ENCODE data around the gene HPN. TPM values are rescaled to one million over a fixed set of nuclear protein-coding genes. Genes with fewer than 3 reads are reported as not detected.

Gene HPN
- total and polyA plus RNA-seq, 5 experiments from 2014 or later: 0.16 TPM; not detected in 3

DNA sequence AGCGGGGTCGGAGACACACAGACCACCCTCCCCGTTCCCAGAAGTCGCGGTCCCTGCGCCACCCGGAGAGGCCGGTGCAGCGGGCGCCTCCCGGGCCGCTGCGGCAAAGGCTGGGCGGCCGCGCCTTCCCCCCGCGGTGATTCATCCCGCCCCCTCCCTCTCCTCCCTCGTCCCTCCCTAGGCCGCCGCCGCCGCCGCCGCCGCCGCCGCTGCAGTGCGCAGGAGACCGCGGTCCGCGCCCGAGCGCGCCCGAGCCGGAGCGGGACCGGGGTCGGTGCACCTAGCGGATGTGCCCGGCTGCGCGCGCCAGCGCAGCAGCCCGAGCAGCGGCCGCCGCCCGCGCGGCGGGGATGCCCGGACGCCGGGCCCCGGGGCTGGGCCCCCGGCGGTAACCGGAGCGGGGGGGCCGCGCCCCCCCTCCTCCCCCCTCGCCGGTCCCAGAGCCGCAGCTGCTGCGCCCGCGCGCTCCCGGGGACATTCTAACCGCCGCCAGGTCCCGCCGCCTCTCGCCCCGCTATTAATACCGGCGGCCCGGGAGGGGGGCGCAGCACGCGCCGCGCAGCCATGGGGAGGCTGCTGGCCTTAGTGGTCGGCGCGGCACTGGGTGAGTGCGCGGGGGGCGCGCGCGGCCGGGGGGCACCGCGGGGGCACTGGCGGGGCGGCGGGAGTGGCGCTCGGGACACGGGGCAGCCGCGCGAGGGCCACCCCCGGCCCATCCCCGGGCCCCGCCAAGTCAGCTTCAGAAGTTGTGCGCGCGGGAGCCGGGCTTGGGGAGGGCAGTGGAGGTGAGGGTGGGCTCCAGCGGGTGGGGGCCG is 11.1 kb upstream of the HPN start, which contains the start of gene SCN1B:
SCN1B (plus strand) TSS at position 214 of the 815 bp plus-strand sequence; CDS start at position 565, 351 bp downstream.
- no peaks in the 10 kb centered on the region for H3K9me3 Mint-ChIP-seq
- ATAC-seq (peak; percentile 71 to 85), DNase-seq (peak in 8 of 10 donors; percentile 20 to 49 (median 38))
- H3K4me3 Mint-ChIP-seq: peak within 1 kb of the TSS; percentile 58 to 92 (median 83)
- peaks cover 9 to 15% (median 13%) of the 10 kb centered on the region in 4 donors for H3K4me1 Mint-ChIP-seq
- peak within 1 kb of the TSS in 7 of 10 donors; percentile 15 to 83 (median 40) for H3K27ac Mint-ChIP-seq
- peaks cover 3 to 13% (median 7%) of the 10 kb centered on the region in 5 donors for H3K27me3 Mint-ChIP-seq
- H3K36me3 Mint-ChIP-seq: peaks cover 0 to 26% (median 0%) of the 10 kb centered on the region in 3 donors
- POLR2A ChIA-PET: interaction anchor here (0.6 to 9.2 kb wide), 4 partner anchors 9 to 20 kb away, joined by 3 to 98 read pairs (median 6); no protein-coding TSS in a partner anchor

DNA sequence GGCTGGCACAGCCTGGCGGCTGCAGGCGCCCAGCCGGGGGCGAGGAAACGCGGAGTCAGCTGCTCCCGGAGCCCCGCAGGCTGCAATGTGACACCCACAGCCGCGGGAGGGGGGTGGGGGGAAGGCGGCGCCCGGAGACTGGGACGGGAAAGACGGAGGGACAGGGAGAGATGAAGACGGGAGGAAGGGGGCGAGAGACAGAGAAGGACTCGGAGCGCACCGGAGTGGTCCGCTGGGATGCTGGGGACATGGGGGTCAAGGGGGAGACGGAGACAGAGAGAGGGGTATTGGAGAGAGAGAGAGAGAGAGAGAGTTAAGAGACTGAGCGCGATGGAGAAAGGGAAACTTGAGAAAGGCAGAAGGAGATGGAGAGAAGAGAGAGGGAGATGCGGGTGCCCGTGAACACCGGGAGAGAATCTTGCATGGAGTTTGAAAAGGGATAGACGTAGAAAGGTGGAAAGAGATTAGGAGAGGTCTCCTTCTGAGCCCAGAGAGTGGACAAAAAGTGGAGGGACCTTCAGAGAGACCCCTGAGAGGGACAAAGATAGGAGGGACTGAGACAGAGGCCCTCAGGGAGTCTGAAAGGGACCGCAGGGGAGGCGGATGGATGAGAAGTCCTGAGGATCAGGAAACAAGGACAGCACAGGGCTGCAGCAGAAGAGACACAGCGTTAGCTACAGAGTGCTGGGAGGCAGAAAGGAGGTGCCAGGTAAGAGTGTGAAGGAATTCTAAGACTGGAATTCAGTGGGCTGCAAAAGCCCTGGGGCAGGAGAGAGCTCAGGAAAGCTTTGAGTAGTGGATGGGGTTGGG is 10.2 kb upstream of the HPN start:
- H3K27ac Mint-ChIP-seq: peak overlapping the region in 6 of 10 donors; percentile 15 to 83 (median 30)
- POLR2A ChIA-PET: interaction anchor here (0.6 to 9.2 kb wide), 3 partner anchors 10 to 16 kb away, joined by 3 to 98 read pairs (median 7); no protein-coding TSS in a partner anchor
- H3K4me3 Mint-ChIP-seq: peak overlapping the region; percentile 58 to 92 (median 83)

DNA sequence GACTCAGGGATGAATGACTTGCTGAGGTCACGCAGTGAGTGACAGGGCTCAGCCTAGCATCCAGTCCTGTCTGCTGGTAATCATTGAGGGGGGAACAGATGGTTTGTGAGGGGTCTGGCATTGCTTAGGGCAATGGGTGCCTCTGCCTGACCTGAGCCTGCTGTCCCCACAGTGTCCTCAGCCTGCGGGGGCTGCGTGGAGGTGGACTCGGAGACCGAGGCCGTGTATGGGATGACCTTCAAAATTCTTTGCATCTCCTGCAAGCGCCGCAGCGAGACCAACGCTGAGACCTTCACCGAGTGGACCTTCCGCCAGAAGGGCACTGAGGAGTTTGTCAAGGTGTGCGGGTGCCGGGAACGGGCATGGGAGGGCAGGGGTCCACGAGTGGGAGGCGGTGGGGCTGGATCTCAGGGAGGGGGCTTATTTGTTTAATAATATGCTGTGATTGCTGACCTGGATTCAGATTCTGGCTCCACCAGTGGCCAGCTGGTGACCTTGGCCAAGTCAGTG is 9.1 kb upstream of the HPN start:
- H3K4me3 Mint-ChIP-seq: peak overlapping the region in 1 of 10 donors; percentile 66
- H3K27ac Mint-ChIP-seq: no peak overlapping the region
- ATAC-seq: no peak
- H3K36me3 Mint-ChIP-seq: peaks cover 0 to 10% (median 0%) of the 10 kb centered on the region in 3 donors
- peaks cover 3 to 13% (median 7%) of the 10 kb centered on the region in 5 donors for H3K27me3 Mint-ChIP-seq
- H3K9me3 Mint-ChIP-seq: no peaks in the 10 kb centered on the region
- POLR2A ChIA-PET: interaction anchor here (9.2 kb wide), 1 partner anchor 17 kb away, joined by 98 read pairs; no protein-coding TSS in a partner anchor
- peaks cover 9 to 15% (median 13%) of the 10 kb centered on the region in 4 donors for H3K4me1 Mint-ChIP-seq
- peak in 1 of 10 donors; percentile 56 for DNase-seq

More for the DNA sequence above, 10.2 kb upstream of the HPN start:
- DNase-seq (peak in 1 of 10 donors; percentile 55), ATAC-seq (peak in 1 of 2 donors; percentile 19)
- Mint-ChIP-seq H3K9me3 (no peaks in the 10 kb centered on the region), H3K27me3 (peaks cover 3 to 13% (median 7%) of the 10 kb centered on the region in 5 donors), H3K4me1 (peaks cover 9 to 15% (median 13%) of the 10 kb centered on the region in 4 donors), H3K36me3 (peaks cover 0 to 20% (median 0%) of the 10 kb centered on the region in 3 donors)

- ATAC-seq: no peak
- peaks cover 3 to 13% (median 7%) of the 10 kb centered on the region in 5 donors for H3K27me3 Mint-ChIP-seq
- DNase-seq: peak in 1 of 10 donors; percentile 59
- H3K4me3 Mint-ChIP-seq: peak overlapping the region in 3 of 10 donors; percentile 18 to 66 (median 40)
- H3K4me1 Mint-ChIP-seq: peaks cover 10 to 19% (median 13%) of the 10 kb centered on the region in 4 donors
- H3K9me3 Mint-ChIP-seq: no peaks in the 10 kb centered on the region
- H3K36me3 Mint-ChIP-seq: peaks cover 0 to 2% (median 0%) of the 10 kb centered on the region in 3 donors
- POLR2A ChIA-PET: interaction anchor here (0.5 to 1.7 kb wide), 3 partner anchors 10 to 37 kb away, joined by 3 to 6 read pairs (median 3); no protein-coding TSS in a partner anchor
- peak overlapping the region in 1 of 10 donors; percentile 71 for H3K27ac Mint-ChIP-seq
Observed at GRCh38 chr19:35033067-35034004, 8.2 kb upstream of the HPN start.

GRCh38 chr19:35034005-35034502 is 7.5 kb upstream of the HPN start:
- H3K4me3 Mint-ChIP-seq: no peak overlapping the region
- DNase-seq (peak in 1 of 10 donors; percentile 38), ATAC-seq (no peak)
- H3K27ac Mint-ChIP-seq: no peak overlapping the region
- no peaks in the 10 kb centered on the region for H3K36me3 Mint-ChIP-seq
- peaks cover 3 to 13% (median 7%) of the 10 kb centered on the region in 5 donors for H3K27me3 Mint-ChIP-seq
- H3K4me1 Mint-ChIP-seq: peaks cover 10 to 25% (median 14%) of the 10 kb centered on the region in 4 donors
- POLR2A ChIA-PET: interaction anchor here (0.8 to 1.7 kb wide), 3 partner anchors 10 to 36 kb away, joined by 3 to 6 read pairs (median 3); no protein-coding TSS in a partner anchor
- no peaks in the 10 kb centered on the region for H3K9me3 Mint-ChIP-seq

DNA sequence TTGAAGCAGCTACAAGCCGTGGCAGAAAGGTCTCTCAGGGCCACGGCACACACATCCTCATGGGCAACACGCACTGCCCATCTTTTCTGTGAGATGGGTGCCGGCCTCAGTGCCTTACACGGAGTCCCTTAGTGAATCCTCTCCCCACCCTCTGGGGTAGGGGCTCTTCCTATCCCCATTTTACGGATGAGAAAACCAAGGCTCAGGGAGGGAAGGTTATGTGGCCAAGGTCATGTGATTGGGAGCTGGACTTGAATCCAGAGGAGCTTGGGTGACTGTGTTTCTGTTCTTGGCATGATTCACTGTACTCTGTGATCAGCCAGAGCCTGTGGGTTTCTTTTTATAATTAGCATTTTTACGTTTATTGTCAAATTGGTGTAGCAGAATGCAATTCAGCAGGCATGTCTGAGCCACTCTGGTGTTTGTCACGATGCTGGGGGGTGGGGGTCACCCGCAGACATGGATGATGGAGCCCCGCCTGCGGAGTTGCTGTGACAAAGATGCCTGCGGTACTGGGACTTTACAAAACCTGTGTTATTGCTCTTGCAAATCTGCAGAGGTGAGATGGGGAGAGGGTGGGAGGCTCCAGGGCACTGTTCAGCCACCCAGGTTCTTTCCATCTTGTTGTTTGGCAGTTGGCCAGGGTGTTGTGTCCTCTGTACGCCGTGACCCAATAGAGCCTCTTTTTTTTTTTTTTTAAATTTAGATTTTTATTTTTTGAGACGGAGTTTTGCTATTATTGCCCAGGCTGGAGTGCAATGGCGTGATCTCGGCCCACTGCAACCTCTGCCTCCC is 6.7 kb upstream of the HPN start:
- ATAC-seq (no peak), DNase-seq (no peak)
- POLR2A ChIA-PET: interaction anchor here (0.7 to 1.7 kb wide), 5 partner anchors 9 to 111 kb away, joined by 3 to 6 read pairs (median 3); no protein-coding TSS in a partner anchor
- peaks cover 11 to 23% (median 15%) of the 10 kb centered on the region in 4 donors for H3K4me1 Mint-ChIP-seq
- peak overlapping the region in 1 of 10 donors; percentile 58 for H3K4me3 Mint-ChIP-seq
- H3K9me3 Mint-ChIP-seq: no peaks in the 10 kb centered on the region
- H3K27ac Mint-ChIP-seq: peak overlapping the region in 1 of 10 donors; percentile 27
- no peaks in the 10 kb centered on the region for H3K36me3 Mint-ChIP-seq
- peaks cover 3 to 13% (median 7%) of the 10 kb centered on the region in 5 donors for H3K27me3 Mint-ChIP-seq

DNA sequence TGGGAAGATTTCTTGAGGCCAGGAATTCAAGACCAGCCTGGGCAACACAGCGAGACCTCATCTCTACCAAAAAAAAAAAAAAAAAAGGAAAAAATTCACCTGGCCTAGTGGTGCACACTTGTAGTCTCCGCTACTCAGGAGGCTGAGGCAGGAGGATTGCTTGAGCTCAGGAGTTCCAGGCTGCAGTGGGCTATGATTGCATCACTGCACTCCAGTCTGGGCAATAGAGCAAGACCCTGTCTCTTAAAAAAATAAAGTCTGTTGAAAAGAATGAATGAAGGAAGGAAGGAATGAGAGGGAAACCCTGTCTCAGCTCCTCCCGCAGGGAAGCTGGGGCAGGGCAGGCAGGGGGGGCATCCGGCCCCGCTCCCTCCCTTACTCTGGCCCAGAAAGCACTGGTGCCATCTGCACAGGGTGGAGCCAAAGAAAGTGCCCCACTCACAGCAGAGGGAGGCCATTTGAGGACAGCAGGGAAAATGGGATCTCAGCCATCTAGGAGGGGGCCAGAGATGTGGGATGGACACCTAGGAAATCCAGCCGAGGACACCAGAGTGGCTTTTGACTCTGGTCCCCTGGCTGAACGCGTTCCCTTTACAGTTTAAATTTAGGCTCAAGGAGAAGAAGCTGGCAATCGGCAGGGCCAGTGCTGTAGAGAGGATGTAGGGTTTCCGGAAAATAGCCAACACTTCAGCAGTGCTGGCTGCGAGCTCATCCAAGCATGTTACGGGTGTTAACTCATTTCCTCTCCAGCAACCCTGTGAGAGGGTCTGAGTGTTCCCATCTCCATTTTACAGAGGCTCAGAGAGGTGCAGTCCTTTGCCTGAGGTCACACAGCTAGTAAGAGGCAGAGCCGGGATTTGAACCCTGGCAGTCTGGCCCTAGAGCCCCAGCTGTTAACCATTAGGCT is 3.6 kb upstream of the HPN start:
- ATAC-seq: no peak
- POLR2A ChIA-PET: interaction anchor here (0.6 to 2.6 kb wide), 6 partner anchors 18 to 104 kb away, joined by 3 to 11 read pairs (median 3); no protein-coding TSS in a partner anchor
- H3K4me3 Mint-ChIP-seq: peak overlapping the region in 1 of 10 donors; percentile 50

DNA sequence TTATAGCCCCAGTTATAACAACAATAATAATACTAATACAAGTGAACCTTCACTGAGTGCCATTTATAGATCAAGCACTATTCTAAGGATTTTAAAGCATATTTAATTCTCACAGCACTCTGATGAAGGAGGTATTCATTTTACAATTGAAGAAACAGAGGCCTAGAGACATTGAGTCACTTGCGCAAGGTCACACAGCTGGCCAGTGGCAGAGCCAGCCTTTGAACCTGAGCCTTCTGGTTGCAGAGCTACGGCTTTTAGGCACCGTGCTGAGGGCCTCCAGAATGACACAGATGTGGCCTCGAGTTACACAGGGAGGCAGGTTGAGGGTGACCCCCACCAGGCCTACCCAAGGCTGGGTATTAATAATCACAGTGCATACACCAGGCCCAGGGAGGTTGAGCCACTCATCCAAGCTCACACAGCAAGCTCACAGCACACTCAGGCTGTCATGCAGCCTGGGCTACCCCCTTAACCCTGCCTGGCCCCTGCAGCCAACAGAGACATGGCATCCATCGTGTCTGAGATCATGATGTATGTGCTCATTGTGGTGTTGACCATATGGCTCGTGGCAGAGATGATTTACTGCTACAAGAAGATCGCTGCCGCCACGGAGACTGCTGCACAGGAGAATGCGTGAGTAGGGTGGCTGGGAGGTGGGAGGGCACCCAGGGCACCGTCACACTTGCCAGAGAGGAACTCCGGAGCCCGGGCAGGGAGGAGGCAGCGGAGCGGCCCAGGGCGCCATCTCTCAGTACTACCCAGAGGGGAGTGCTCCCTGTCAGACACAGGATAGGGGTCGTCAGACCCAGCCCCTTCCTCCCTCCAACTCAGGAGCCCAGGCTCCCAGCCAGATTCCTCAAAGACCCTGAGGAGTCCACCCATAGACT is 2.7 kb upstream of the HPN start:
- ATAC-seq (no peak), DNase-seq (no peak)
- Mint-ChIP-seq H3K4me3 (peak overlapping the region in 9 of 10 donors; percentile 18 to 68 (median 50)), H3K36me3 (no peaks in the 10 kb centered on the region), H3K27me3 (peaks cover 0 to 2% (median 0%) of the 10 kb centered on the region in 5 donors), H3K27ac (peak overlapping the region in 7 of 10 donors; percentile 9 to 79 (median 50)), H3K4me1 (peaks cover 19 to 33% (median 33%) of the 10 kb centered on the region in 4 donors), H3K9me3 (no peaks in the 10 kb centered on the region)
- POLR2A ChIA-PET: interaction anchor here (1.2 to 2.6 kb wide), 3 partner anchors 12 to 72 kb away, joined by 3 to 11 read pairs (median 3); no protein-coding TSS in a partner anchor

More for the DNA sequence above, 3.6 kb upstream of the HPN start:
- Mint-ChIP-seq H3K9me3 (no peaks in the 10 kb centered on the region), H3K27ac (peak overlapping the region in 4 of 10 donors; percentile 19 to 72 (median 28)), H3K36me3 (no peaks in the 10 kb centered on the region), H3K27me3 (peaks cover 0 to 2% (median 0%) of the 10 kb centered on the region in 5 donors), H3K4me1 (peaks cover 18 to 33% (median 32%) of the 10 kb centered on the region in 4 donors)
- no peak for DNase-seq
